K562 (cell line): ENCODE measurements around the gene HEATR3.

Experiments used
- ARID3B ChIP-seq: fragments of 250-450 bp; sonication (Bioruptor Pico); IDR thresholded peaks from 2 replicates; pipeline ENCODE4 v1.4.0; 2020; ENCODE audit warnings: borderline replicate concordance
- BDP1 ChIP-seq: IDR thresholded peaks from 3 replicates; pipeline ENCODE4 v1.6.1; 2011; ENCODE audit not compliant: insufficient read length, insufficient read depth
- CTCF ChIP-seq, 3 experiments: IDR thresholded peaks in 2 of 3; conservative IDR thresholded peaks in 1 of 3; 2 replicates each; pipeline ENCODE4 v1.5.1; 2011 to 2012; ENCODE audit warnings: low read length in 3 of 3, mild to moderate bottlenecking in 3 of 3, control low read depth in 2 of 3, improper control_type of control experiment in 1 of 3, inconsistent platforms in 1 of 3, low read depth in 1 of 3, mixed read lengths in 1 of 3, moderate library complexity in 1 of 3; ENCODE audit not compliant: insufficient read depth in 2 of 3
- ELF1 ChIP-seq: fragments of 200-800 bp; sonication (Bioruptor generic); IDR thresholded peaks from 2 replicates; pipeline ENCODE4 v1.6.1; 2016; ENCODE audit warnings: missing genetic modification characterization, missing compliant biosample characterization
- MAZ ChIP-seq, 2 experiments: fragments of 450-650 bp in 1 of 2; sonication (generic) in 1 of 2; formaldehyde crosslinking; IDR thresholded peaks in 1 of 2; conservative IDR thresholded peaks in 1 of 2; 2 replicates each; pipeline versions ENCODE4 v1.4.0 to v1.5.0; 2020; ENCODE audit warnings: mild to moderate bottlenecking in 1 of 2, missing genetic modification reagents in 1 of 2
- NCOA2 ChIP-seq, 2 experiments: fragments of 450-650 bp; IDR thresholded peaks; 2 replicates each; pipeline ENCODE4 v1.6.1; 2018; ENCODE audit warnings: mild to moderate bottlenecking in 2 of 2, moderate library complexity in 1 of 2; ENCODE audit not compliant: partially characterized antibody in 2 of 2
- POLR2AphosphoS2 ChIP-seq: IDR thresholded peaks from 2 replicates; pipeline ENCODE4 v1.6.1; 2012; ENCODE audit warnings: low read length, improper control_type of control experiment
- RAD21 ChIP-seq, 2 experiments: fragments of 250-450 bp in 1 of 2; fragments of 450-650 bp in 1 of 2; sonication (Bioruptor Pico) in 1 of 2; formaldehyde crosslinking in 1 of 2; IDR thresholded peaks in 1 of 2; conservative IDR thresholded peaks in 1 of 2; 2 replicates each; pipeline versions ENCODE4 v1.4.0 to v1.8.0; 2020 to 2022; ENCODE audit warnings: mild to moderate bottlenecking in 2 of 2, moderate library complexity in 1 of 2
- SNAPC5 ChIP-seq: fragments of 250-450 bp; sonication (Bioruptor Pico); IDR thresholded peaks from 2 replicates; pipeline ENCODE4 v1.8.0; 2021; ENCODE audit warnings: moderate library complexity, mild to moderate bottlenecking, inconsistent platforms
- USF2 ChIP-seq: sonication (generic); formaldehyde crosslinking; IDR thresholded peaks from 2 replicates; pipeline ENCODE4 v1.5.0; 2020; ENCODE audit warnings: missing genetic modification reagents
- ZFP91 ChIP-seq: sonication (generic); formaldehyde crosslinking; IDR thresholded peaks from 2 replicates; pipeline ENCODE4 v1.8.0; 2022; ENCODE audit warnings: mild to moderate bottlenecking, missing genetic modification reagents
- ZNF175 ChIP-seq: fragments of 200-800 bp; sonication (Bioruptor generic); IDR thresholded peaks from 2 replicates; pipeline ENCODE4 v1.6.1; 2016; ENCODE audit warnings: low read depth, mild to moderate bottlenecking, missing genetic modification characterization, missing compliant biosample characterization
- ZNF785 ChIP-seq: fragments of 250-450 bp; sonication (Bioruptor Pico); IDR thresholded peaks from 2 replicates; pipeline ENCODE4 v1.4.0; 2020; ENCODE audit warnings: mild to moderate bottlenecking

GRCh38 chr16:50146479-50147435 is 81.0 kb downstream of the HEATR3 start:
- TF ChIP-seq CTCF (IDR thresholded peaks at IDR 0.05 in 2 of 3, conservative IDR thresholded peaks at IDR 0.05 in 1 of 3; ENCODE audit: insufficient read depth in 2 of 3, low read depth in 1 of 3, low read length in 3 of 3) (no peak), USF2 (no peak), ZNF175 (CRISPR knock-in tag) (no peak), POLR2AphosphoS2 (no peak), ELF1 (tag) (no peak), ZFP91 (CRISPR knock-in tag) (no peak), ZNF785 (no peak), BDP1 (no peak), NCOA2 (IDR thresholded peaks at IDR 0.05; ENCODE audit: partially characterized antibody in 2 of 2) (no peak), MAZ (CRISPR knock-in tag; conservative IDR thresholded peaks at IDR 0.05 in 1 of 2, IDR thresholded peaks at IDR 0.05 in 1 of 2) (no peak), SNAPC5 (CRISPR knock-in tag) (no peak), ARID3B (CRISPR knock-in tag) (no peak), RAD21 (CRISPR knock-in tag; conservative IDR thresholded peaks at IDR 0.05 in 1 of 2, IDR thresholded peaks at IDR 0.05 in 1 of 2) (no peak)
